IMR-90 (cell line): ENCODE results near the gene KIF1C. TPM values are rescaled to one million over a fixed set of nuclear protein-coding genes. Genes with fewer than 3 reads are reported as not detected.
A peak's percentile ranks its signal among the peaks of the same experiment; 100 is the strongest.

Source experiments
- ATAC-seq: fragments of 200-7000 bp; cut with Tn5 transposase; 2 replicates; pipeline ENCODE4 v1.9.1; 2020; ENCODE audit warnings: low read depth, mild to moderate bottlenecking, moderate library complexity
- BruUV-seq: library from RNA; stranded (reverse); fragments of 400-500 nt; replicated peaks from 2 replicates; lab custom pipeline; 2021; lab: Mats Ljungman, UMichigan
- CTCF ChIA-PET: fragments of 300-600 bp; formaldehyde crosslinking; extraction: SDS; loops from one replicate; lab custom pipeline; 2021; ENCODE audit warnings: antibody characterized with exemption; lab: Yijun Ruan, JAX
- POLR2A ChIA-PET: fragments of 300-600 bp; sonication (Branson Sonifier 250); formaldehyde crosslinking; loops from one replicate; lab custom pipeline; 2022; ENCODE audit warnings: antibody characterized with exemption; ENCODE audit not compliant: unreplicated experiment; lab: Charles Lee
- DNase-seq: peaks from one replicate; pipeline ENCODE4 v3.0.0; 2013
- H2AFZ ChIP-seq: replicated peaks from 2 replicates; pipeline ENCODE3; 2013; ENCODE audit warnings: low read length, mild to moderate bottlenecking; ENCODE audit not compliant: poor library complexity
- H2AK5ac ChIP-seq: 2 replicates; pipeline ENCODE4 v1.6.1; 2013; ENCODE audit warnings: low read depth, low read length, inconsistent platforms
- H2AK9ac ChIP-seq: replicated peaks from 2 replicates; pipeline ENCODE3; 2013; ENCODE audit warnings: mild to moderate bottlenecking, low read depth, low read length, moderate library complexity; ENCODE audit not compliant: poor library complexity
- H2BK120ac ChIP-seq: 2 replicates; pipeline ENCODE4 v1.6.1; 2013; ENCODE audit warnings: low read depth, low read length, inconsistent platforms
- H2BK15ac ChIP-seq: 3 replicates; pipeline ENCODE4 v1.6.1; 2013; ENCODE audit warnings: low read depth, low read length, inconsistent platforms
- H2BK20ac ChIP-seq: 2 replicates; pipeline ENCODE4 v1.6.1; 2013; ENCODE audit warnings: low read depth, mild to moderate bottlenecking, inconsistent platforms, low read length, moderate library complexity
- H2BK5ac ChIP-seq: 2 replicates; pipeline ENCODE4 v1.6.1; 2013; ENCODE audit warnings: mild to moderate bottlenecking, low read depth, low read length, inconsistent platforms; ENCODE audit not compliant: poor library complexity, severe bottlenecking
- H3K14ac ChIP-seq: replicated peaks from 2 replicates; pipeline ENCODE4 v1.6.1; 2013; ENCODE audit warnings: low read depth, low read length, inconsistent platforms
- H3K18ac ChIP-seq: 2 replicates; pipeline ENCODE4 v1.6.1; 2013; ENCODE audit warnings: low read depth, low read length, control low read depth
- H3K23ac ChIP-seq: 2 replicates; pipeline ENCODE4 v1.6.1; 2013; ENCODE audit warnings: low read depth, low read length, inconsistent platforms
- H3K27ac ChIP-seq: 2 replicates; pipeline ENCODE4 v1.5.1; 2013; ENCODE audit warnings: mild to moderate bottlenecking, control low read depth, low read length; ENCODE audit not compliant: insufficient read depth
- H3K27me3 ChIP-seq: 2 replicates; pipeline ENCODE4 v1.6.1; 2013; ENCODE audit warnings: low read length; ENCODE audit not compliant: control insufficient read depth, insufficient read depth
- H3K36me3 ChIP-seq: 2 replicates; pipeline ENCODE4 v1.6.1; 2013; ENCODE audit warnings: low read length, mixed read lengths; ENCODE audit not compliant: control insufficient read depth, insufficient read depth
- H3K4ac ChIP-seq: 2 replicates; pipeline ENCODE4 v1.6.1; 2013; ENCODE audit warnings: low read depth, low read length, inconsistent platforms
- H3K4me1 ChIP-seq: 2 replicates; pipeline ENCODE4 v1.6.1; 2013; ENCODE audit warnings: low read length, mixed read lengths; ENCODE audit not compliant: control insufficient read depth, insufficient read depth
- H3K4me2 ChIP-seq: 2 replicates; pipeline ENCODE4 v1.6.1; 2013; ENCODE audit warnings: low read depth, mild to moderate bottlenecking, control low read depth, low read length, moderate library complexity
- H3K4me3 ChIP-seq: 2 replicates; pipeline ENCODE4 v1.5.1; 2013; ENCODE audit warnings: low read depth, mild to moderate bottlenecking, control low read depth, low read length, moderate library complexity; ENCODE audit not compliant: insufficient read depth
- H3K56ac ChIP-seq: 2 replicates; pipeline ENCODE4 v1.6.1; 2013; ENCODE audit warnings: low read length, inconsistent platforms; ENCODE audit not compliant: insufficient read depth; ENCODE audit errors: extremely low read depth
- H3K79me1 ChIP-seq, 2 experiments: 2 replicates each; pipeline ENCODE4 v1.6.1; 2013; ENCODE audit warnings: low read length in 2 of 2, inconsistent platforms in 1 of 2, low read depth in 1 of 2
- H3K9ac ChIP-seq: 2 replicates; pipeline ENCODE4 v1.6.1; 2013; ENCODE audit warnings: low read depth, low read length, control low read depth
- H3K9me1 ChIP-seq: 2 replicates; pipeline ENCODE4 v1.6.1; 2013; ENCODE audit warnings: low read length, inconsistent platforms; ENCODE audit not compliant: insufficient read depth
- H3K9me3 ChIP-seq: 2 replicates; pipeline ENCODE4 v1.6.1; 2013; ENCODE audit warnings: low read length; ENCODE audit not compliant: control insufficient read depth, insufficient read depth
- H4K20me1 ChIP-seq: 2 replicates; pipeline ENCODE4 v1.6.1; 2013; ENCODE audit warnings: low read length, inconsistent platforms; ENCODE audit not compliant: insufficient read depth
- H4K5ac ChIP-seq: 2 replicates; pipeline ENCODE4 v1.6.1; 2013; ENCODE audit warnings: mild to moderate bottlenecking, low read depth, low read length, control low read depth
- H4K8ac ChIP-seq, 2 experiments: 2 replicates each; pipeline ENCODE4 v1.6.1; 2013; ENCODE audit warnings: low read depth in 2 of 2, low read length in 2 of 2, control low read depth in 1 of 2, inconsistent platforms in 1 of 2
- H4K91ac ChIP-seq: 2 replicates; pipeline ENCODE4 v1.6.1; 2013; ENCODE audit warnings: low read depth, low read length, inconsistent platforms; ENCODE audit not compliant: insufficient read depth
- CEBPB ChIP-seq: IDR thresholded peaks from 2 replicates; pipeline ENCODE4 v1.6.1; 2012; ENCODE audit warnings: low read depth, low read length, improper control_type of control experiment
- RCOR1 ChIP-seq: IDR thresholded peaks from 2 replicates; pipeline ENCODE4 v1.6.1; 2012; ENCODE audit warnings: mild to moderate bottlenecking, low read length, improper control_type of control experiment; ENCODE audit not compliant: insufficient replicate concordance
- RFX5 ChIP-seq: IDR thresholded peaks from 2 replicates; pipeline ENCODE4 v1.8.0; 2012; ENCODE audit warnings: low read depth, mild to moderate bottlenecking, low read length, moderate library complexity
- SMC3 ChIP-seq: fragments of 150-350 bp; IDR thresholded peaks from 2 replicates; pipeline ENCODE4 v1.6.1; 2016; ENCODE audit warnings: low read depth, mild to moderate bottlenecking, antibody characterized with exemption, low read length, moderate library complexity
- WGBS, 2 experiments: methylation state at CpG; one replicate each; pipeline versions ENCODE4 v1.1.5 to v1.1.7; 2013; ENCODE audit warnings: missing lambda C conversion rate in 2 of 2; ENCODE audit not compliant: insufficient read length in 1 of 2; ENCODE audit errors: extremely low coverage in 2 of 2; 5-methylcytosine and 5-hydroxymethylcytosine counted together
- dilution Hi-C: fragments of 300-500 bp; cut with HindIII; formaldehyde crosslinking; loops from one replicate; pipeline ENCODE4 v1.14.3; 2018; ENCODE audit warnings: low sequenced_read_pairs; ENCODE audit not compliant: unreplicated experiment
- in situ Hi-C: fragments of 300-500 bp; cut with MboI; formaldehyde crosslinking; loops from 3 replicates; pipeline ENCODE4 v1.14.3; 2019; ENCODE audit warnings: low sequenced_read_pairs, inconsistent platforms, mixed read lengths
- intact Hi-C: fragments of 100-400 bp; cut with micrococcal nuclease; formaldehyde crosslinking; loops from 2 replicates; pipeline ENCODE4 v1.10.0; 2022
- polyA plus RNA-seq, 3 experiments: library from polyadenylated mRNA; depleted of rRNA; stranded (reverse); fragments of >200 nt; gene quantifications; 2 replicates each; pipeline ENCODE4 v1.2.3, GENCODE V29; 2012; ENCODE audit warnings: low replicate concordance in 1 of 3
- total RNA-seq: library from RNA; depleted of rRNA; stranded (reverse); fragments of >200 nt; gene quantifications from 2 replicates; pipeline ENCODE4 v1.2.3, GENCODE V29; 2012

The KIF1C gene
- total and polyA plus RNA-seq, 2 of the 4 experiments (the other 2 are of a cell fraction) = 27.4 to 28.7 TPM

DNA sequence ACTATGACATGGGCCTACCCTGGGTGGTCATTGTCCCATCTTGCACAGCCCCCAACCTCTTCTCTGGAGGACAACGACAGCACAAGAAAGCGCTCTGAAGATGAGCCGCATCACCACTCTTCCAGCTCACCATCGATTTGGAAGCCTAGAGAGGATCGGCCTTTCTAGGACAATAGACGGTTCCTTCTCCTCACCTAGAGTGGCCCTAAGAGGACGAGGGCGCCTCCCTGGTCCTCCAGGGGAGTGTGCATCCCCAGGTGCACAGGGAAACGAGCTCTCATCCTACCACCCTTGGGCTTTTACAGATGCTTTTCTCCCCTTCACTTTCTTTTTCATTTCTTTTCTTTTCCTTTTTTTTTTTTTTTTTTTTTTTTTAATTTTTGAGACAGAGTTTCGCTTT lies 57.8 kb downstream of the KIF1C start:
- CTCF ChIA-PET = interaction anchor here (0.5 kb wide), 1 partner anchor 16 kb away, joined by 3 read pairs; no protein-coding TSS in a partner anchor

More for the DNA sequence above, 57.8 kb downstream of the KIF1C start:
- Histone ChIP-seq H3K27me3 (peaks cover 9% of the 10 kb centered on the region), H3K4me2 (no peak overlapping the region), H4K20me1 (no peaks in the 10 kb centered on the region), H3K14ac (no peak overlapping the region), H3K9me1 (no peaks in the 10 kb centered on the region), H2BK120ac (no peak overlapping the region), H2AK5ac (no peak overlapping the region), H3K4ac (no peak overlapping the region), H3K4me3 (no peak overlapping the region), H2AFZ (peak overlapping the region; percentile 72), H4K91ac (no peak overlapping the region), H3K36me3 (no peaks in the 10 kb centered on the region), H3K56ac (no peak overlapping the region), H3K79me1 (no peaks in the 10 kb centered on the region), H4K8ac (no peak overlapping the region), H2BK15ac (no peak overlapping the region), H3K23ac (no peak overlapping the region), H2BK20ac (no peak overlapping the region), H3K27ac (no peak overlapping the region), H2AK9ac (peak overlapping the region; percentile 65), H3K4me1 (no peaks in the 10 kb centered on the region), H3K9me3 (no peaks in the 10 kb centered on the region), H4K5ac (no peak overlapping the region), H2BK5ac (no peak overlapping the region), H3K18ac (no peak overlapping the region), H3K9ac (no peak overlapping the region)
- WGBS, 2 experiments = no CpG with 5 or more reads among the region's 10 CpGs
- in situ Hi-C loops = loop anchor here (10.0 kb wide), 1 partner anchor 141 kb away; no protein-coding TSS in a partner anchor
- ATAC-seq = no peak
- dilution Hi-C loops = no loop called here
- no peak for DNase-seq
- intact Hi-C loops = no loop called here
- TF ChIP-seq CEBPB = no peak
- TF ChIP-seq RCOR1 = no peak
- TF ChIP-seq RFX5 = no peak
- TF ChIP-seq SMC3 = no peak
- BruUV-seq = no TSS peak
- POLR2A ChIA-PET = no interaction called here
